HG02870 (cell line): ENCODE data around the gene MPV17L2.

Experiments
- ATAC-seq: cut with Tn5 transposase; IDR thresholded peaks from one replicate; pipeline ENCODE4 v1.9.1; 2021; ENCODE audit warnings: mild to moderate bottlenecking, moderate library complexity; ENCODE audit not compliant: unreplicated experiment

MPV17L2 gene

DNA sequence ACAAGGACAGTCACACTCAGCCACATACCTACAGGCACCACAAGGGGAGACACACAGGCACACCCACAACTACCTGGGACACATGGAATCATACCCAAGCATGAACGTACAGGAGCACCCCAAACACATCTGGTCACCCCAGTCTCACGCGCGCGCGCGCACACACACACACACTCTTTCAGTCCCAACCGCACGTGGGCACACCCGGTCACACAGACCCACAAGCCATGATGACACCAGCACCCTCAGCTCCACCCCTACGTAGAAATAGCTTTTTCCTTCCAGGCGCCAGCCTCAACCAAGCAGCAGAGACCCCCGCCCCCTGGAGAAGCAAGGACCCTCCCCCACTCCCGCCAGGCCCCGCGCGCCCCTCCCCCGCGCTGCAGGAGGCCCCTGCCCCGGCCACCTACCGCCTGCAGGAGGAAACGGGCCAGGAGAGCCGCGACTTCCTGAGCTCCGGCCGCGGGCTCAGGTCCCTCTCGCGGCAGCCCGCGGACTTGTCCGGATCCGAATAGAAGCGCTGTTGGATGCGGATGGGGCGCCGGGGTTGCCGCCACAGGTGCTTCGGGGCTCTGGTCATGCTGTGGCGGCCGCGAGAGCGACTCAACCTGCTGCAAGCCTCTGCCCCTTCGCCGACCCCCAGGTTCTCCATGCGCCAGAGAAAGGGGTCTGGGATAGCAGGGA, 39.7 kb downstream of the MPV17L2 start:
- ATAC-seq: no peak

GRCh38 chr19:18233224-18233825, 40.3 kb downstream of the MPV17L2 start:
- no peak for ATAC-seq

GRCh38 chr19:18234194-18234593, 41.2 kb downstream of the MPV17L2 start:
- no peak for ATAC-seq

DNA sequence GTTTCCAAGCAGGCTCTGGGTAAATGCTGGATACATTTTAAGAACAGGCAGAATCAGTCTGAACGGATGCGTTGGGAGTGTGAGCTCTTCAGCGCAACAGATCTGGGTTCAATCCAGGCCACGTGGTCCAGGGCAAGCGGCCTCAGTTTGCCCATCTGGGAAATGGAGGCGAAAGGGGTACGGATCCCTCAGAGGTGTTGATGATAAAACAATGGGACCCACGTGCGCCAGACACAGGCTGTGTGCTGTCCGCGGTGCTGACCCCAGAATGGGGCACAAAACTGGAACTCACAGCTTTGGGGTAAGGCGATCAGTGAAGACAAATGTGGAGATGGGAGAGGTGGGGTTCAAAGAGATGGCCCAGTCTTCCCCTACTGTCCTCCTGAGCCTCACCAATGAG, 46.3 kb downstream of the MPV17L2 start:
- ATAC-seq: no peak

DNA sequence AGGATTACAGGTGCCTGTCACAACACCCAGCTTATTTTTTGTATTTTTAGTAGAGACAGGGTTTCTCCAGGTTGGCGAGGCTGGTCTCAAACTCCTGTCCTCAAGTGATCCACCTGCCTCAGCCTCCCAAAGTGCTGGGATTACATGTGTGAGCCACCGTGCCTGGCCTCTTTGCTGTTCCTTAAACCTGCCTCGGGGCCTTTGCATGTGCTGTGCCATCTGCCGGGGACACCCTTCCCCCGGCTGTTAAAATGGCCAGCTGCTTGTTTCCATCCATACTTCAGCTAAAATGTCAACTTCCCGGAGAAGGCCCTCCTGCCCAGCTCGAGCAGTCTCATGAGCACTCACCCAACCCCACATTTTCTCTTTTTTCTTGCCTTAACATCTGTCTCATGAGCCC, 52.3 kb downstream of the MPV17L2 start:
- ATAC-seq: no peak
